ENCODE results near the gene IRF6. TPM values are rescaled to one million over a fixed set of nuclear protein-coding genes. Genes with fewer than 3 reads are reported as not detected.

The IRF6 gene
- total and polyA plus RNA-seq, 4 donors, result 8.7 to 29.2 (median 18.6) TPM

DNA sequence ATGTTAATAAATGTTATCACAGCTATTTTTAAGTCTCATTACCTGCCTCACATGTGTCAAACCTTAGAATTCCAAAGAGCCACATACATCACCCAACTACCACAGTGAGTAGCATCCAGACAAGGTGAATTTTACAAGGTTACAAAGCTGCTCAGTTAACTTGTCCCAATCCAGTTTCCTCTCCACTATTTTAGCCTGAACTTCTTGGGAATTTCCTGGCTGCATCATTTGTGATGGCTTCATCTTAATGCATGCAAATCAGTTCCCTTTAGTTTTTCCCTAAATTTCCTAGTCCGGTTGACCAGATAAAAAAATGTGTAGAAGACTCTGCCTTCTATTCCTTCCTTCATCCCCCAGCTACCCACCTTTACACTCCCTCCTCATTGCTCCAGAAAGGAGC is 50.7 kb downstream of the IRF6 start:
- Histone ChIP-seq H3K27ac (ENCODE audit: low read depth in 1 of 2, low read length in 1 of 2) (no peak overlapping the region), H3K9ac (ENCODE audit: insufficient read depth in 1 of 2, low read length in 2 of 2) (no peak overlapping the region), H3K4me3 (no peak overlapping the region), H3K4me1 (ENCODE audit: control insufficient read depth in 5 of 5, insufficient read depth in 5 of 5, low read length in 5 of 5) (peaks cover 0 to 1% (median 0%) of the 10 kb centered on the region in 5 donors), H3K27me3 (ENCODE audit: control insufficient read depth in 3 of 3, insufficient read depth in 3 of 3, low read length in 2 of 3) (no peaks in the 10 kb centered on the region), H3K9me3 (ENCODE audit: control insufficient read depth in 4 of 4, insufficient read depth in 3 of 4, low read length in 3 of 4) (no peaks in the 10 kb centered on the region), H3K36me3 (ENCODE audit: control insufficient read depth in 4 of 4, insufficient read depth in 4 of 4, low read length in 4 of 4) (no peaks in the 10 kb centered on the region)
- no peak for DNase-seq
- no peak for ATAC-seq (ENCODE audit: insufficient read depth, low FRiP score)
- WGBS, 2 donors, result 61 to 82% methylated on average over 1 of the region's 1 CpG
- TF ChIP-seq, protein P1, sequence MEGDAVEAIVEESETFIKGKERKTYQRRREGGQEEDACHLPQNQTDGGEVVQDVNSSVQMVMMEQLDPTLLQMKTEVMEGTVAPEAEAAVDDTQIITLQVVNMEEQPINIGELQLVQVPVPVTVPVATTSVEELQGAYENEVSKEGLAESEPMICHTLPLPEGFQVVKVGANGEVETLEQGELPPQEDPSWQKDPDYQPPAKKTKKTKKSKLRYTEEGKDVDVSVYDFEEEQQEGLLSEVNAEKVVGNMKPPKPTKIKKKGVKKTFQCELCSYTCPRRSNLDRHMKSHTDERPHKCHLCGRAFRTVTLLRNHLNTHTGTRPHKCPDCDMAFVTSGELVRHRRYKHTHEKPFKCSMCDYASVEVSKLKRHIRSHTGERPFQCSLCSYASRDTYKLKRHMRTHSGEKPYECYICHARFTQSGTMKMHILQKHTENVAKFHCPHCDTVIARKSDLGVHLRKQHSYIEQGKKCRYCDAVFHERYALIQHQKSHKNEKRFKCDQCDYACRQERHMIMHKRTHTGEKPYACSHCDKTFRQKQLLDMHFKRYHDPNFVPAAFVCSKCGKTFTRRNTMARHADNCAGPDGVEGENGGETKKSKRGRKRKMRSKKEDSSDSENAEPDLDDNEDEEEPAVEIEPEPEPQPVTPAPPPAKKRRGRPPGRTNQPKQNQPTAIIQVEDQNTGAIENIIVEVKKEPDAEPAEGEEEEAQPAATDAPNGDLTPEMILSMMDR (IDR thresholded peaks at IDR 0.05; ENCODE audit: control extremely low read depth, extremely low read depth), result no peak

DNA sequence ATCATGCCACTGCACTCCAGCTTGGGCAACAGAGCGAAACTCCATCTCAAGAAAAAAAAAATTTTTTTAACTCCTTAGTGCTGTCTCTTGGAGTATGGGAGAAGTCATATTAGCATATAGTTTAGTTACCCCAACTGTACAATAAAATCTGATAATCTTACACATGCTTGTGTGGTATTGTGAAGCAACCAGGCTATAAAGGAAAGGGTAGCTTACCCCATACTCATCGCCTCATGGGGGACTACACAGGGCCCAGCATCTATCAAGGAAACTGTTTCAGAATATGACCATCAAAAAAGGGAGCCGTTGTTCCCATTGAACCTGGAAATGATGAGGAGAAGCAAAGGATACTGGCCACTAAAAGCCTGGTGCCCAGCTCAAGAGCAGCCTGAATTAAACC is 53.1 kb downstream of the IRF6 start:
- peaks cover 0 to 1% (median 0%) of the 10 kb centered on the region in 5 donors for H3K4me1 ChIP-seq (ENCODE audit: control insufficient read depth in 5 of 5, insufficient read depth in 5 of 5, low read length in 5 of 5)
- TF ChIP-seq, protein P1 (IDR thresholded peaks at IDR 0.05; ENCODE audit: control extremely low read depth, extremely low read depth), result no peak
- H3K27me3 ChIP-seq (ENCODE audit: control insufficient read depth in 3 of 3, insufficient read depth in 3 of 3, low read length in 2 of 3), result no peaks in the 10 kb centered on the region
- H3K9me3 ChIP-seq (ENCODE audit: control insufficient read depth in 4 of 4, insufficient read depth in 3 of 4, low read length in 3 of 4), result peaks cover 0 to 1% (median 0%) of the 10 kb centered on the region in 4 donors
- no peak overlapping the region for H3K4me3 ChIP-seq
- DNase-seq, result no peak
- 58 to 84% methylated on average over 3 of the region's 3 CpGs for WGBS, 2 donors
- no peak for ATAC-seq (ENCODE audit: insufficient read depth, low FRiP score)
- no peak overlapping the region for H3K27ac ChIP-seq (ENCODE audit: low read depth in 1 of 2, low read length in 1 of 2)
- H3K9ac ChIP-seq (ENCODE audit: insufficient read depth in 1 of 2, low read length in 2 of 2), result no peak overlapping the region
- no peaks in the 10 kb centered on the region for H3K36me3 ChIP-seq (ENCODE audit: control insufficient read depth in 4 of 4, insufficient read depth in 4 of 4, low read length in 4 of 4)

DNA sequence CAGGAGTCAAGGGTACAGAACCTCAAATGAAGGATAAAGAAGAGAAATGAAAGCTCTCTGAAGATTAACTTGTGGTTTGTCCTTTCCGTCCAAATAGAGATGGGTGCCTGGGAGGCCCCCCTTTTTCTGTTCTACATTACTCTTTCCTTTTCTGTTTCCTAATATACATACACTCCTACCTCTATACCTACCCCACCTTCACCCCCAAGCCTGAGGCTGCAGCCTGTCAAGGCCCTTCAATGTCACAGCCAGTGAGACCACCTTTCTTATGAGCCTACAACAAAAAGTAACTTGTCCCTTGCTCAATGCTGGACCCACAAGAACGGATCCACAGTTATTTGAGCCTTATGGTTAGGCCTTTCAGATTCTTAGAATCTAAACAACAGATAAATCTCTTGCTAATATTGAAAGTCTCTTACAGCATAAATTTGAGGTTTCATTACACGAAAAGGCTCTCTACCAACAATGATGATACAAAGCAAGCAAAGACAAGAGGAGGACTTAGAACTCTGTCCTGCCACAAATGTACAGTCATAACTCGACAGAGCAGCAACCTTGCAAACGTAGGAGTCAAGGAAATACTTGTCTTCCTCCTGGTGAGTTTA is 54.2 kb downstream of the IRF6 start:
- no peaks in the 10 kb centered on the region for H3K27me3 ChIP-seq (ENCODE audit: control insufficient read depth in 3 of 3, insufficient read depth in 3 of 3, low read length in 2 of 3)
- WGBS, 2 donors, result 31 to 57% methylated on average over 5 of the region's 5 CpGs
- ATAC-seq (ENCODE audit: insufficient read depth, low FRiP score), result no peak
- DNase-seq, result no peak
- H3K4me3 ChIP-seq, result no peak overlapping the region
- H3K27ac ChIP-seq (ENCODE audit: low read depth in 1 of 2, low read length in 1 of 2), result no peak overlapping the region
- H3K9me3 ChIP-seq (ENCODE audit: control insufficient read depth in 4 of 4, insufficient read depth in 3 of 4, low read length in 3 of 4), result peaks cover 0 to 1% (median 0%) of the 10 kb centered on the region in 4 donors
- no peaks in the 10 kb centered on the region for H3K36me3 ChIP-seq (ENCODE audit: control insufficient read depth in 4 of 4, insufficient read depth in 4 of 4, low read length in 4 of 4)
- peaks cover 0 to 4% (median 0%) of the 10 kb centered on the region in 5 donors for H3K4me1 ChIP-seq (ENCODE audit: control insufficient read depth in 5 of 5, insufficient read depth in 5 of 5, low read length in 5 of 5)
- TF ChIP-seq, protein P1 (IDR thresholded peaks at IDR 0.05; ENCODE audit: control extremely low read depth, extremely low read depth), result no peak
- H3K9ac ChIP-seq (ENCODE audit: insufficient read depth in 1 of 2, low read length in 2 of 2), result no peak overlapping the region

Data from lung (tissue), 12 donors.